Measurements from ENCODE around the gene MAGI1.

Gene MAGI1

GRCh38 chr3:65493938-65494337 lies 544.8 kb downstream of the MAGI1 start:
- DNase-seq (ENCODE audit: extremely low read depth, low read depth): no peak
- no peak for TF ChIP-seq CTCF (IDR thresholded peaks at IDR 0.05; ENCODE audit: low read depth, low read length)

GRCh38 chr3:65493371-65493882 lies 545.3 kb downstream of the MAGI1 start:
- DNase-seq (ENCODE audit: extremely low read depth, low read depth): no peak
- TF ChIP-seq CTCF (IDR thresholded peaks at IDR 0.05; ENCODE audit: low read depth, low read length): no peak

DNA sequence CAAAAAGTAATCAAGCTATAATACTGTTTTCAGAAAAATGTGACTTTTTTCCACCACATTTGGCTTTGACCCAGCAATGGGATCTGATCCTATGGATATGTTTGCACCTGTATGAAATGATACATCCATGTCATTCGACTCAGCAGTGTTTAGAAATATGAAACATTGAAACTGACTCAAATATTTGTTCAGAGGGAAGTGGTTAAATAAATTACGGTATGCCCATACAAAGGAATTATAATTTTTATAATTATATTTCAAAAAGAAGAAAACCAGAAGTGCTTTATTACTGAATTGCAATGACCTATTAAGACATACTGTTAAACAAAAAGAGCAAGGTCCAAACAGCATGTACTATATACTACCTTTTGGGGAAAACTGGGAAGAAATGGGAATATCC lies 546.5 kb downstream of the MAGI1 start:
- TF ChIP-seq CTCF (IDR thresholded peaks at IDR 0.05; ENCODE audit: low read depth, low read length): no peak
- DNase-seq (ENCODE audit: extremely low read depth, low read depth): no peak

- TF ChIP-seq CTCF (IDR thresholded peaks at IDR 0.05; ENCODE audit: low read depth, low read length): no peak
- DNase-seq (ENCODE audit: extremely low read depth, low read depth): no peak
Observed at GRCh38 chr3:65490114-65490513, 548.6 kb downstream of the MAGI1 start.

- DNase-seq (ENCODE audit: extremely low read depth, low read depth): no peak
- TF ChIP-seq CTCF (IDR thresholded peaks at IDR 0.05; ENCODE audit: low read depth, low read length): no peak
Observed at GRCh38 chr3:65489253-65489652, 549.5 kb downstream of the MAGI1 start.

DNA sequence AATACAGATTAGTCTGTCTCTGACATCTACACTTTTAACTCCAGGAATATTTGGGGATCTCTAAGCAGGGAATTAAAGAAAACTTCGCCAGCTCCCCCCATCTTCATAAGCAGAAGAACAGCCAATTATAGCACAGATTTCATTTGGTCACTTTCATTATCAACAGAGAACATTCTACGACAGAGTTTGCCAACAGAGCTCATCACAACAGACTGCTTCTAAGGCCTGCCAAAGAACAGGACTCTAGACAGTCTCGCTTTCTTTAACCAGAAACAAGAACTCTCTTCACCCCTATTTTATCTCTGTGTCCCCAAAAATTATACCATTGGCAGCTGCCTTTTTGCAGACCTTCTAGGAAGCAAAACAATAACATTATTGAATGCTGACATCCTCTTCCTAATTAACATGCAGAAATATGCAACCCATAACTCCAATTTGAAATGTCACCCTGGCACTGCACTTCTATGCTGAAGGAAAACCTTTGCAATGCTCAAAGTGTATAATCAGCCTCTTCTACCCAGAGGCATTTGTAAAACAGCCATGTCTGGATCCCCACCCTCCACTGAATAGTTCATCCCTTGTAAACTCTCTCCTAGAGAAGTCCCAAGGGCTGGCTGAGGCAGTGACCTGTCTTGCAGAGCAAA lies 552.8 kb downstream of the MAGI1 start:
- TF ChIP-seq CTCF (IDR thresholded peaks at IDR 0.05; ENCODE audit: low read depth, low read length): no peak
- DNase-seq (ENCODE audit: extremely low read depth, low read depth): no peak

DNA sequence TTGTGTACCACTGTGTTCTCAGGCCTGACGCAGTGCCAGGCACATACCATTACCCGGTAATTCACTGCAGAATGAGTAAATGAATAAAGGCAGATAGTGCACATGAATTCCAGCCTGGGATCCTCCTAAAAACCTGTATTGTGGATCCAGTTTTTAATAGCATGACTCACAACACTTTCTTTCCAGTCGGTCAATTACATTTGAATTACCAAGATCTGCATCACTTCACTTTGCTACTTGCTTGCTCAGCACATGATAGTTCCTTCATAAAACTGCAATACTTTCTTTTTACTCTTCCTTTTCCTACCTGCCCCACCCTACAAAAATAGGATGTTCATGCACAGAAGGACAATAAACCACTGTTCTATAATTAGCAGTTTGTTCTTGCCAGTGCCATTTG lies 553.8 kb downstream of the MAGI1 start:
- DNase-seq (ENCODE audit: extremely low read depth, low read depth): no peak
- no peak for TF ChIP-seq CTCF (IDR thresholded peaks at IDR 0.05; ENCODE audit: low read depth, low read length)
